ENCODE measurements around the gene ALG9.
"Not testable (repeated sequence)": the region's sequence is repeated elsewhere in the genome, so short reads cannot be mapped to it uniquely, and the experiment has no call there.

- TF ChIP-seq CTCF, POLR2A, POLR2AphosphoS5, EP300 (IDR thresholded peaks at IDR 0.05): not testable (repeated sequence)
Observed at GRCh38 chr11:111784311-111784710, 87.1 kb downstream of the ALG9 start.
